AG04450 (cell line): ENCODE results near the gene TMEM272. TPM values are rescaled to one million over a fixed set of nuclear protein-coding genes. Genes with fewer than 3 reads are reported as not detected.

ENCODE experiments used
- CTCF ChIA-PET: fragments of 300-600, 350-600 bp; formaldehyde crosslinking; extraction: SDS; loops from one replicate; lab custom pipeline; 2022; ENCODE audit warnings: antibody characterized with exemption, inconsistent platforms; lab: Charles Lee
- POLR2A ChIA-PET: fragments of 350-600 bp; formaldehyde crosslinking; extraction: SDS; loops from one replicate; lab custom pipeline; 2021; ENCODE audit warnings: antibody characterized with exemption, inconsistent platforms; lab: Yijun Ruan, JAX
- DNase-seq: peaks from one replicate; pipeline ENCODE4 v3.0.0-alpha.2; 2011; ENCODE audit warnings: low read depth, low spot score
- H3K27ac ChIP-seq: one replicate; pipeline ENCODE4 v1.5.1; 2012; ENCODE audit warnings: low read depth, low read length, control low read depth
- H3K27me3 ChIP-seq: one replicate; pipeline ENCODE4 v1.6.0; 2012; ENCODE audit warnings: low read length; ENCODE audit not compliant: control insufficient read depth, insufficient read depth
- H3K4me3 ChIP-seq: 2 replicates; pipeline ENCODE4 v1.5.1; 2011; ENCODE audit warnings: mild to moderate bottlenecking, low read depth, low read length, control low read depth
- H3K9me3 ChIP-seq: 2 replicates; pipeline ENCODE4 v1.5.1; 2012; ENCODE audit warnings: low read length; ENCODE audit not compliant: control insufficient read depth, insufficient read depth
- polyA plus RNA-seq: library from polyadenylated mRNA; depleted of rRNA; stranded (reverse); fragments of >200 nt; gene quantifications from 2 replicates; pipeline ENCODE4 v1.2.3, GENCODE V29; 2011
- TF ChIP-seq, protein P1 (sequence below): IDR thresholded peaks from 2 replicates; pipeline ENCODE4 v1.5.1; 2011; ENCODE audit warnings: low read depth, low read length, control low read depth, inconsistent platforms

The TMEM272 gene
- polyA plus RNA-seq, 1 experiment, result not detected

- H3K27me3 ChIP-seq, result peaks cover 39% of the 10 kb centered on the region
- H3K4me3 ChIP-seq, result no peak overlapping the region
- CTCF ChIA-PET, result interaction anchor here (0.6 to 4.1 kb wide), 18 partner anchors 8 to 388 kb away, joined by 3 to 61 read pairs (median 6); no protein-coding TSS in a partner anchor
- POLR2A ChIA-PET, result no interaction called here
- no peaks in the 10 kb centered on the region for H3K9me3 ChIP-seq
- no peak for DNase-seq
- no peak overlapping the region for H3K27ac ChIP-seq
- TF ChIP-seq, protein P1, sequence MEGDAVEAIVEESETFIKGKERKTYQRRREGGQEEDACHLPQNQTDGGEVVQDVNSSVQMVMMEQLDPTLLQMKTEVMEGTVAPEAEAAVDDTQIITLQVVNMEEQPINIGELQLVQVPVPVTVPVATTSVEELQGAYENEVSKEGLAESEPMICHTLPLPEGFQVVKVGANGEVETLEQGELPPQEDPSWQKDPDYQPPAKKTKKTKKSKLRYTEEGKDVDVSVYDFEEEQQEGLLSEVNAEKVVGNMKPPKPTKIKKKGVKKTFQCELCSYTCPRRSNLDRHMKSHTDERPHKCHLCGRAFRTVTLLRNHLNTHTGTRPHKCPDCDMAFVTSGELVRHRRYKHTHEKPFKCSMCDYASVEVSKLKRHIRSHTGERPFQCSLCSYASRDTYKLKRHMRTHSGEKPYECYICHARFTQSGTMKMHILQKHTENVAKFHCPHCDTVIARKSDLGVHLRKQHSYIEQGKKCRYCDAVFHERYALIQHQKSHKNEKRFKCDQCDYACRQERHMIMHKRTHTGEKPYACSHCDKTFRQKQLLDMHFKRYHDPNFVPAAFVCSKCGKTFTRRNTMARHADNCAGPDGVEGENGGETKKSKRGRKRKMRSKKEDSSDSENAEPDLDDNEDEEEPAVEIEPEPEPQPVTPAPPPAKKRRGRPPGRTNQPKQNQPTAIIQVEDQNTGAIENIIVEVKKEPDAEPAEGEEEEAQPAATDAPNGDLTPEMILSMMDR, result no peak
These were observed 30.9 kb downstream of the TMEM272 start for GRCh38 chr13:51814071-51814470.

DNA sequence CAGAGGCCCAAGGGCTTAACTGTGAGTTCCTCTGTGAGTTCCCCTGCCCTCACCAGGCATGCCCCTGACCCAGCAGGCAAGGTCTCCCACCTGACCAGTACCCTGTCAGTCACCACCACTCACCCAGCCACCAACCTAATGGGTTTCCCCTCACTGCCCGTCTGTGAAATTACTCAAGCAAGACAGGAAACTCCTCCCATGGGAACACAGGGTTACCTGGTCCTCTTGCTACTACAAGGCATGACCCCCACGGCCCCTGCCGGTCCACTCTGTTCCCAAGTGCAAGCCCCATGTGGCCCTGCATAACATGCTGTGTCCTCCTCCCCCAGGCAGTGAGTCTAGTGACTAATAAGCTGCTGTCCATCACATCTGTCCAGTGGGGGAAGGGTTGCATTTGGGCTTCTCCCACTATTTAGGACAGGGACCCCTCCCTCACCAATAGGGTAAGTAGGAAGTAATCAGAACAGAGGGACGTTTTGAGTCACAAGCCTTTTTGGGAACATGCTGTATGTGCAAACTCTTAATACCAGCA is 33.0 kb downstream of the TMEM272 start:
- no peak for DNase-seq
- TF ChIP-seq, protein P1, result no peak
- ChIA-PET CTCF (interaction anchor here (0.6 kb wide), 1 partner anchor 408 kb away, joined by 3 read pairs; no protein-coding TSS in a partner anchor), POLR2A (no interaction called here)
- no peaks in the 10 kb centered on the region for H3K9me3 ChIP-seq
- no peak overlapping the region for H3K27ac ChIP-seq
- H3K27me3 ChIP-seq, result peaks cover 22% of the 10 kb centered on the region
- H3K4me3 ChIP-seq, result no peak overlapping the region

DNA sequence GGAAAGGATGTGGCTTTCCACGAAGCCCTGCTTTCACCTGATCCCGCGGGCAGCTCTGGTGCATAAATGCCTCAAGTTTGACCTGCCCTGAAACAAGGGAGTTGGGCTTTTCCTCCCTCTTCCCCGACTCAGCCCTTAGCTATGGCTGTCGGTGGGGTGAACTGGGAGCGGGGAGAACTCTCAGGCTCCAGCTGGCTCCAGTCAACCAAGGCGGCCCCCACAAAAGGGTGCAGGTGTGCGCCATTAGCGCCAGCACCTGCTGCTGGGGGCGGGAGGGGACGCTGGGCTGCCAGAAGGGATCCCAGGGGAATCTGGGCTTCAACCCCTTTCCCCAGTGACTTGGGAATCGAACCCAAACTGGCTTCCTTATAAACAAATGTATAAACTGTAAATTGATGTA is 33.9 kb downstream of the TMEM272 start:
- Histone ChIP-seq H3K27me3 (peaks cover 13% of the 10 kb centered on the region), H3K27ac (no peak overlapping the region), H3K9me3 (no peaks in the 10 kb centered on the region), H3K4me3 (no peak overlapping the region)
- TF ChIP-seq, protein P1, result no peak
- no peak for DNase-seq
- POLR2A ChIA-PET, result no interaction called here
- CTCF ChIA-PET, result interaction anchor here (1.5 kb wide), 1 partner anchor 377 kb away, joined by 3 read pairs; no protein-coding TSS in a partner anchor

DNA sequence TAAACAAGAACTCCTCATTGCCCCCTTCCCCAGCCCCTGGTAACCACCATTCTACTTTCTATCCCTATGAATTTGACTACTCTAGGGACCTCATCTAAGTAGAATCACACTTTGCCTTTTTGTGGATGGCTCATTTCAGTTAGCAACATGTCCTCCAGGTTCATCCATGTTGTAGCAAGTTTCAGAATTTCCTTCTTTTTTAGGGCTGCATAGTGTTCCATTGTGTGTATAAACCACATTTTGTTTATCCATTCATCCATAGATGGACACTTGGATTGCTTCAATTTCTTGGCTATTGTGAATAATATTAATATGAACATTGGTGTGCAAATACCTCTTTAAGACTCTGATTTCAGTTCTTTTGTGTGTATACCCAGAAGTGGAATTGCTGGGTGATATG is 36.2 kb downstream of the TMEM272 start:
- no peak for DNase-seq
- no peak overlapping the region for H3K27ac ChIP-seq
- no peaks in the 10 kb centered on the region; the same call in 1 of the 2 replicates for H3K9me3 ChIP-seq
- H3K27me3 ChIP-seq, result peaks cover 7% of the 10 kb centered on the region
- TF ChIP-seq, protein P1, result no peak
- CTCF ChIA-PET, result no interaction called here
- no peak overlapping the region for H3K4me3 ChIP-seq
- POLR2A ChIA-PET, result no interaction called here

DNA sequence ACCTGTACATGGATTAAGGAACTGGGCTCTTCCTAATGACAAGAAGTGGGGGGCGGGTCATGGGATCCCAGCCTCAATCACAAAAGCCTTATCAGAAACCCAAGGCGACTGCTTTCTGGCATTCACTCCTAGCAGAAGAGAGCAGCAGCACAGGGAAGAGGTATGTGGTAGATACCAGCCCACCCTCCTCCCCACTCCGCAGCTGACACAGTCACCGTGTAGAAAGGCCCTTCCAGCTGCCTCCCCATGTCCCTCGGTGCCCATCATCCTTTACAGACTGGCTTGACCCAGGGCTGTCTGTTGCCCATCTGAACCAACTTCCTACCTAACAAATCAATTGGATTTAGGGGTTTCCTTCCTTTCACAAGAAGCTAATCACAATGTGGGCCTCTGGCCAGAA is 37.9 kb downstream of the TMEM272 start:
- ChIA-PET CTCF (interaction anchor here (0.6 to 0.7 kb wide), 2 partner anchors 252 to 685 kb away, joined by 3 to 7 read pairs; no protein-coding TSS in a partner anchor), POLR2A (no interaction called here)
- H3K27me3 ChIP-seq, result peaks cover 2% of the 10 kb centered on the region
- no peak overlapping the region for H3K4me3 ChIP-seq
- H3K9me3 ChIP-seq, result no peaks in the 10 kb centered on the region; the same call in 1 of the 2 replicates
- TF ChIP-seq, protein P1, result no peak
- H3K27ac ChIP-seq, result no peak overlapping the region
- no peak for DNase-seq
